T-helper 22 cell (primary cell): ENCODE data around the gene HELZ2.

Experiments used
- DNase-seq: peaks from one replicate; pipeline ENCODE4 v3.0.0-alpha.2; 2020; ENCODE audit warnings: low read depth

HELZ2 gene

DNA sequence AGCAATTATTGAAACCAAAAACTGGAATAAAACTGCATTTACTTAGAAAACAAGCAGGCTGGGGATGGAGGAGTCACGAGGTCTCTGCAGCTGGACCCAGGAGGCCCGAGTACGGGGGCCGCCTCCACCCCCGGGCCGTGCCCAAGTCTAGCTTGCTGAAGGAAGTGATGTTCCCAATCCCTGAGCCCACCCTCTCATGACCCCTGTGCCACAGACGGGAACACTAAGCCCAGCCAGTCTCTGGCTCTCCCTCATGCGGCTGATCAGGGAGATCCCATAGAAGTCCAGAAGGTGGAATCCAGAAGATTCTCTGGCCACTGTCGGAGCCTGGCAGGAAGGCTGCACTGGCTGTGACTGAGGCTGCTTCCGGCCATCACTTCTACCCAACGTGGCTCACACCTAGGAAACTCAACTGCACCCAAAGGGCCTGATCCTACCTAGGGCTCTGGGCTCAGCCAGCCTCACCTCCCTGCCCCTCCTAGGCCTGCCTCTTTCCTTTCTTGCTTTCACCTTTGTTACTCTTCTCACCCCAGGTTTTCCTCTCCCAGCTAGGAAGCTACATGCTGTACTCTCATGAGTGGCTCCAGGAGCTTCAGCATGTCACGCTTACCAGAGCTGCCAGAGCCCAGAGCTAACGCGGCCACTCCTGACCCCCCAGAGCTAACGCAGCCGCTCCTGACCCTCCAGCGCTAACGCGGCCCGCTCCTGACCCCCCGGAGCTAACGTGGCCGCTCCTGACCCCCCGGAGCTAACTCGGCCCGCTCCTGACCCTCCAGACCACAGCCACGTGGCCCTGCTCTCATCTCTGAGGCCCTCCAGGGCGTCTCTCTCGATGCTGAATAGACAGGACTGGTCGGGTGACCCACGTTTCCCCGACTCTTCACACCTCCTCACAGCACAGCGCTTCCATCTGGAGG, 24.7 kb upstream of the HELZ2 start:
- DNase-seq: no peak

DNA sequence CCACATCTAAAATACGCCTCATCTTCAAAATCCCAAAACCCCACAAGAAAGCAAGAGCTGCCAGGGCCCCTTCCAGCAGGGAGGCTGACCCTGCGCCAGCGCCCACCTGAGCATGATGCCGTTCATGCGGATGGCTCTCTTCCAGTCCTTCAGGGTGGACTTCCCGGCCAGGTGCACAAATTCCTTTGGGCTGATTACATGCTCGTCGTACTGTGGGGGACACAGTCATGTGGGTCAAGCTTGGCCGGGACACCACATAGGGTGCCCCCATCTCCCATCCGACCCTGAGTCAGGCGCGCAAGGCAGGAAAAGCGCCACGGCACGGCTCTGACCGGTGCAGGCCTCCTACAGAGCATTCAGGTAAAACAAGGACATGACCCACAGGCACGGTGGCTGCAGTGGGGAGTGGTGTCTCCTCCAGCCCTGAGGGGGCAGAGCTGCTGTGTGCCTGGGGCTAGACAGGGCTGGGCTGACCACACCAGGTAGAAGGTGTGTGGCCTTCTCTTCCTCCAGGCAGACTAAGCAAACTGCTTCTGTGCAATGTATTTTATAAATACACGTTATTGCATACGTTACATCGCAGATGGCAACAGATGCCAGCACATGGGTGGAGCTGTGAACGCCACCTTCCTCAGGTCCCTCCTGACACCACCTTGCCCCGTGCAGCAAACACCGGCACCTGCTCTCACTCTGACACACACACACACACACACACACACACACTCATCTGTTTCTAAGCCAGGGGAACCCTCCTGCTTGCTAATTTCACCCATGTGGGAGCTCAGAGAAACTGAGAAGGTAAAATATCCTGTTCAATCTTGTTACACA, 23.8 kb upstream of the HELZ2 start:
- no peak for DNase-seq

DNA sequence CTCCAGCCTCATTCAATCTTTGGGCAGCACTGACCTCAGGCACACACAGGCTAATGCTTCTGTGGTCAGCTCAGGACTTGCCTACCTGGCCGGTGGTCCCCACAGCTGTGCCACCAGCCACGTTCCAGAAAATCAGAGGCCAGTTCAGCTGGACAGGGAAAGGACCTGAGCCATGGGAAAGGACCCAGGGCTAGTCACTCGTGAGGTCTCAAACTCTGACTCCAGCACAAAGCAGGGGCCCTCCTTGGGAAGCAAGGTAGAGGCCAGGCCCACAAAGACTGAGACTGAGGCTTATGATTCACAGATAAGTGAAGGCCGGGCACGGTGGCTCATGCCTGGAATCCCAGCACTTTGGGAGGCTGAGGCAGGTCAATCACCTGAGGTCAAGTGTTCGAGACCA, 22.4 kb upstream of the HELZ2 start:
- no peak for DNase-seq

DNA sequence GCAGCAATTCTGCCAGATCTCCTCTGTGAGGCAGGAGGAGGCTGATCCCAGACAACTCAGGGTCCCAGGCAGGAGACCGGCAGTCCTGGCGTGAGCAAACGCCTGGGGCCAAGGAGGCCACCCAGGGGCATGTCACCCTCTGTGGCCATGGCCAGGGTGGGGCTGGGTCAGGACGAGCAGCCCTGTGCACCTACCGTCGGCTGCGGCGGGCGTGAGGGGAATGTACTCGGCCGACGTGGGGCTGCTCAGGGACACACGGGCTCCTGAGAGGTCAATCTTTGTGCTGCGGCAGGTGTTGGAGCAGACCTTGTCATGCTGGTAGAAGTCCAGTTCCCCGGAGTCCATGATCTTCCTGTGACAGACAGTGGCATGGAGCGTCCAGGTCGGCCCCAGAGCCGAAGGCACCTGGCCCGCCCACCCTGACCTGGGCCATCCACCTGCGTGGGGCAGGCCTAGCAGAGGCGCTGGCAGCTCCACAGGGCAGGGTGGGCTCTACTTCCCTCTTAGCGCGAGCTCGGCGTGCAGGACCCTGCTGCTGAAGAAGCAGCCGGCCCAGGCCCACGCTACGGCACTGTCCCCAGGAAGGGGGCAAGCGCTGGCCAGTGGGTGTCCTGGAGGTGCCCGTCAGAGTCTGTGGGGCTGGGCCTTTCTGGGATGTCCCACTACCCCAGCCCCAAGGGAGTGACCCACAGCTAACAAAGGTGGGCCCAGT, 21.5 kb upstream of the HELZ2 start:
- DNase-seq: no peak

DNA sequence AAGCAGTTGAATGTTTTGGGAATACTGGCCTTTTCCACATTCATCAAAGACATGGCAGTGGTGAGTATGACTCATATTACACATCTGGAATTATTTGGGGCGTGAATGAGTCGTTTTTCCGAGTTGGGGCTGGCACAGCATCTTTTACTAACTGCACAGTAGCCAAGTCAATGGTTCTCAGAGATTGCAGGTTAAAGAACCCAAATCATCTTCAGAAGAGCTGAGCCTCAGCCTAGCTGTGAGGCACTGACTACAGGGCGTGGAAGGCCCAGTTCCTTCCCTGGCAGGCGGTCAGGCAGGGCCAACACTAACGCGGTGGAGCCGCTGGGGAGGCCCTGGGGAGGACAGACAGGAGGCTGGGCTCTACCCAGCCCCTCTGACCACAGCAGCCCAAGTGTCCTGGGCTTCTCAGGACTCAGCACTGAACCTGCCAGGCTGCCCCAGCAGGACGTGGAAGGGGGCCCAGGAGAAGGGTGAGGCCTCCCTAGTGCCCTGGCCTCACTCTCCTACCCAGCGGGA, 20.1 kb upstream of the HELZ2 start:
- DNase-seq: no peak

DNA sequence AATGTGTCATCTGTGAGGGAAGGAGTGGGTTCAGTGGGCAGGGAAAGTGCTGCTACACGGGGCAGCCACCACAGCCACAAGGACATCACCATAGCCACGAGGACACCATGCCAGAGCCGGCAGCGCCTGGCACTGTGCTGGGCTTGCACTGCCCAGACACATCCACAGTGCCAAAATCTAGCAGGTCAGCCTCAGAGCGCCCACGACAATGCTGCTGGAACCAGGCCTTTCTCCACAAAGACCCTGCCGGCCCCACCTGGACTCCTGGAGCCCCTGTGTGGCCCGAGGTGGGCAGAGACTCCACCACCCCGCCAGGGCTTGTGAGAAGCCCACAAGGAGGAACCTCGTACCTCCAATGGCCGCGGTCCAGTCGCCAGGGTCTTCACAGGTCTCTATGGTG, 18.6 kb upstream of the HELZ2 start:
- DNase-seq: no peak

DNA sequence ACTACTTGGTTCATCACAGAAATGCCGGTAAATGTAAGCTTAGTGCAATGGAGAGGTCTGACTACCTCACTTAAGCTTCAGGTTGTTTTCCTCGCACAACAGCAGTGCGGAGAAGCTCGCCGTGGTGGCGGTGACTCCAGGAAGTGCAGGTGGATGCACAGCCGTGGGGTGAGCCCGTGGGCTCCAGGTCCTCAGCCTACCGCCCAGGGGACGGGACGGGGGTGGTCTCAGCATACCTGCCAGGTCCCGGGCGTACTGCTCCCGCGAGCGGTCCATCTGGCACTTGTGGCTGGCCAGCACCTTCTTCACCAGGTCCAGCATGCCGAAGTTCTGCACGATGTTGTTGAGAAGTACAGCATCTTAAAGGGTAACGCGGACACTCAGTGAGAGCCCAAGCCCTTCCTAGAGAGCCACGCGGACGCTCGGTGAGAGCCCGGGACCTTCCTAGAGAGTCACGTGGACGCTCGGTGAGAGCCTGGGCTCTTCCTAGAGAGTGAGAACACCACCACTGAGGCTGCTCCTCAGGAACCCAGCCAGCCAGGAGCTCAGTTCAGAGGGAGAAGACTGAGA, 17.8 kb upstream of the HELZ2 start:
- no peak for DNase-seq

DNA sequence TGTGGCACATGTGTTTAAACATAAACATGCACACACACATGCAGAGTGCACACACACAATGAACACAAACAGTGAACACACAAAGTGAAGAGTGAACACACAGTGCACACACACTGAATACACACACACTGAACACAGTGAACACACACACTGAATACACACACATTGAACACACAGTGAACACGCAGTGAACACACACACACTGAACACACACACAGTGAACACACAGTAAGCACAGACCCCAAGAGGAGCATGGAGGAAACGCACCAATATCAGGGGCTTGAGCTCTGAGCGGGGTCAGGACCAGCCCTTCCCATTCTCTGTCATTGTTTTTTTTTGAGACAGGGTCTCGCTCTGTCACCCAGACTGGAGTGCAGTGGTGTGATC, 17.1 kb upstream of the HELZ2 start:
- no peak for DNase-seq

DNA sequence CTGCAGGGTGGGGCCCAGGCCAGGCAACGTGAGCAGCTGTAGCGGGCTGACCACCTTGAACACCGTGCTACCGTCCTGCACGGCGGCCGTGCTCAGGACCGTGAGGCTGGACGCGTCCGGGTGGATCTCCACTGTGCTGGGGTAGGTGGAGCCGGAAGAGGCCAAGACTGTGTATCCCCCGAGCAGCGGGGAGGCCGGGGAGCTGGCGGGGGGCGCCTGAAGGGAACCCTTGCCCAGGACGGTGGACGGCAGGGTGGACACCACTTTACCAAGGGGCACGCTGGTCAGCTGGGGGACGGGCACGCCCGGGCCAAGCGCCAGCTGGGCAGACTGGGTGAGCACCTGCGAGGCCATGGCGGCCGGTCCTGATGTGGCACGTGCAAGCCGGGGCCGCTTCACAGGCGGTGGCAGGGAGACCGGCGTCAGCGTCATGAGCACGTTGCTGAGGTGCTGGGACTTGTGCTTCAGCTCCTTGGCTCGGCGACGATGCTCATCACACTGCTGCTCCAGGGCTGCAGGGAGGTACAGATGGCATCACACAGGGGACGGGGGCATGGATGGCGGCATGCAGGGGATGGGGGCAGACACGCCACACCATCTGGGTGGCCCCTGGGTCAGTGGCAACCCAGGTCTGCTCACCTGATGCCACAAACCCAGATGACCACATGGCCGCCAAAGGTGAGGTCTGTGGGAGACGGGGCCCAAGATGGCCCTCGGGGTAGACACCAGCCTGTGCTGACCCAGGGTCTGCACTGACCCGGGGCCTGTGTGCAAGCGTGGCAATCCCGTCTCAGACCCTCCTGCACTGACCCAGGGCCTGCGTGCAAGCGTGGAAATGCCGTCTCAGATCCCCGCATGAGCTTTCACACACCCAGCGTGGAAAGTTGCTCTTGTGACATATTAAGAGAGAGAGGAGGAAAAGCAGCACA, 16.4 kb upstream of the HELZ2 start:
- DNase-seq: no peak

DNA sequence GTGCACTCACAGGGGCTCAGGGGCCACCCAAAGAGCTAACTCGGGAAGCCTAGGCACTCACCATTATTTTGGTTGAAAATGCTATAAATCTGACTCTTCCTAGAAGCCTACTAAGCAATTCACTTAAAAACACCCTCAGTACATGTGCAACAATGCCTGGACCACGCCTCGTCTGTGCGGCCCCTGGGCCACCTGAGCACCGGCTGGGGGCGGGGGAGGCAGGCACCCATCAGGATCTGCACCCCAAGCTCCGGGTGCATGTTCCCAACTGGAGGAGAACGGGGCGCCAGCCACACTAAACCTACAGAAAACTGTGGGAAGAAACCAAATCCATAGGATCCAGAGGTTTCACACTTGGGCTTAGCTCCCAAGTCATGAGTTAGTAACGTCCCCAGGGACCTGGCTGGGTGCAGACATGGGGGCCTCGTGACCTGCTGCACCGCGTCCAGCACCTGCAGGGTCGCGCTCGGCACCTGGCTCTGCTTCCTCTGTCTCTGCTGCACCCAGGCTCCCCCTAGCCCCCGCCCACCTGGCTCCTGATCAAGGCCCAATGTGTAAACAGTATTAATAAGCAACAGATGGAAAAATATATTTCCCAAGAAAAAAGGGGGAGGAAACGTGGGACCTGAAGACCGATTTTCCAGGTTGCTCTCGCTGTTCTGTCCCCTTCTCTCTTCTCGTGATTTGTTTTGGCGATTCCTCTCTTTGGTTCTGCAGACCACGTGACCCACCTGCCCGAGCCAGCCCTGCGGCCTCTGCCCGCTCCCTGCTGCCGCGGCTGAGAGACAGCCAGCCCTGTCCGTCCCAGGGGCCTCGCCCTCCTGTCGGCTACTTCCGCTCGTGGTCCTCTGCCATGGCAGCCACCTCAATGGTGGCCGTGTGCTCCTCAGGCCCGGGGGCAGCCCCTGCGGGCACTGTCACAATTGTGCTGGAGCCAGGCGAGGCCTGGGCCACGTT, 15.5 kb upstream of the HELZ2 start:
- no peak for DNase-seq

DNA sequence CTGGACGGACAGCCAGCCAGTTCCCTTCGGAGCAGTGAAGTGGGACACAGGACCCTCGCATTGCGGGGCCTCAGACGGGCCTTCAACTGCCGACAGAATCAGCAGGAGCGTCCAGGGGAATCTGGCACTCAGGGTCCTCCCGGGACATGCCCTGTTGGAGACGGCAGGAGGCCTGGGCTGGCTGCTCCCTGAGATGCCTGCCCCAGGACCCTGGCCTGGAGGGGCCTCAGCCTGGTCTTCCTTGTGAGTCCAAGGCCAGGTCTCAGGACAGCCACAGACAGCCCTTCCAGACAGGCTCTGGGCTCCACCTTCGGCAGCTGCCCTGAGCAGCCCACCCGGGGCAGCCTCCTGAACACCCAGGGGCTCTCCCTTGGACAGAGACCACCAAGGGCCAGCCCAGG, 14.6 kb upstream of the HELZ2 start:
- no peak for DNase-seq

DNA sequence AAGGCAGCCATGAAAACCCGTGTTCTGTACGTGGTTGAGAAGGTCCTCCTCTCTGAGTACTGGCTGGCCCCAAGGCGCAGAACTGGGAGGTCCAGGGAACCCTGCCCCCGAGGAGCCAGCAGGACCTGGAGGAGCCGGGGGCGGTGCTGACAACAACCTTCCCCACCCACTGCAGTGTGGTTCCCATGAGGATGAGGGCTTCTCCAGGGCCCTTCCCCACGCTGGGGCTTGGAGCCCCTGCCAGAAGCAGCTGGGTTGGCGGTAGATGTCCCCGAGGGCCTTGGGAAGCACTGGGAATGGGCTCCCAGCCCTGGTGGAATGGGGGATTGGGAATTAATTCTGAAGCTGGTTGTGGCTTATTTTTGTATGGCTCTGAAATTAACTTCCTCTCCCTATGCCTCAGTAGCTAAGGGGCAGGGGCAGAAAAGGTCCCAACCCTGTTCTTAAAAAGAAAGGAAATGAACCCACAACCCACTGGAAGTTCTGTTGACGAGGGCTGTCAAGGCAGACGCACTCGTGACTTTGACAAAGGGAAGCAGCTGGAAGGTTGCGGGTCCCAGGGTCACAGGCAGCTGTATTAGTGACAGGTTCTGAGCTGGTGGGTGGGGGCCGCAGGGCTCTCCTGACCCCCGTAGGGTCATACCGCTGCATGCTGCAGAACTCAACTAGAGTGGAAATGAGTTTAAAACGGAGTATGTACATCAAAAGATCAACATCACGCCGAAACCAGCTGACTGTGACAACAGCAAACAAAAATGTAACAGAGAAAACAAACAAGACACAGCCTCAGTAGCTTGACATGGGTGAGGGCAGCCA, 13.9 kb upstream of the HELZ2 start:
- no peak for DNase-seq

DNA sequence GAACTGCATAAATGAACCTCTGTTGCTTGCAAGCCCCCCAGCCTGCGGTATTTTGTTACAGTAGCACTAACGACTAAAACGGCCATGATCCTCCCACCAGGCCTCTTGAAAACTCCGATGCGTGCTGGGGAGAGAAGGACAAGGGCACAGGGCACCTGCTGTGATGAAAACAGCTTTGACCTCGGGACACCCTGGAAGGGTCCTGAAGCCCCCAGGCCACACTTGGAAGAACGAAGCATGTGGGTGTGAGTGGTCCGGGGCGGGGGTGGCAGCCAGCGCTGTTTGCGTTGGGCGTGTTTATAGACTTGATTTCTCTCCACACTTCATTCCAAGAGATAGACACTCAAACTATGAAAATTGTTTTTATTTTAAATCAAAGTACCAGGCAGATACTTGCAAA, 13.2 kb upstream of the HELZ2 start:
- no peak for DNase-seq

DNA sequence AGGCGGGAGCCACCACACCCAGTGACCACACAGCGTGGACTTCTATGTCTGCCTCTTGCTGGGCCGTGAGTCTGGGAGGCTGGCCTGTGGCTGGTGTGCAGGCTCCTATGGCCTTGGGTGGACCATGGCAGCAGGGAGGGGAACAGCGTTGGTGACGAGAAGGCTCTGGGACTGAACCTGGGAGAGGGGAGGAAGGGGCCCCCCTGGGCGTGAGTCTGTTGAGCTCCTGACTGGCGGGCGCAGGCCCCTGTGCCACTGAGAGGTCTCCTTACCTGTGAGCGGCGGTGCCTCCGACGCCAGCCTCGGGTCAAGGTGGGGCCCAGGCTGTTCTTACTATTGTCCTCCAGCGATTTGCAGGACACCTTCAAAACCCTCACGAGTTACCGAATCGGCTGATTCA, 12.8 kb upstream of the HELZ2 start:
- DNase-seq: no peak

DNA sequence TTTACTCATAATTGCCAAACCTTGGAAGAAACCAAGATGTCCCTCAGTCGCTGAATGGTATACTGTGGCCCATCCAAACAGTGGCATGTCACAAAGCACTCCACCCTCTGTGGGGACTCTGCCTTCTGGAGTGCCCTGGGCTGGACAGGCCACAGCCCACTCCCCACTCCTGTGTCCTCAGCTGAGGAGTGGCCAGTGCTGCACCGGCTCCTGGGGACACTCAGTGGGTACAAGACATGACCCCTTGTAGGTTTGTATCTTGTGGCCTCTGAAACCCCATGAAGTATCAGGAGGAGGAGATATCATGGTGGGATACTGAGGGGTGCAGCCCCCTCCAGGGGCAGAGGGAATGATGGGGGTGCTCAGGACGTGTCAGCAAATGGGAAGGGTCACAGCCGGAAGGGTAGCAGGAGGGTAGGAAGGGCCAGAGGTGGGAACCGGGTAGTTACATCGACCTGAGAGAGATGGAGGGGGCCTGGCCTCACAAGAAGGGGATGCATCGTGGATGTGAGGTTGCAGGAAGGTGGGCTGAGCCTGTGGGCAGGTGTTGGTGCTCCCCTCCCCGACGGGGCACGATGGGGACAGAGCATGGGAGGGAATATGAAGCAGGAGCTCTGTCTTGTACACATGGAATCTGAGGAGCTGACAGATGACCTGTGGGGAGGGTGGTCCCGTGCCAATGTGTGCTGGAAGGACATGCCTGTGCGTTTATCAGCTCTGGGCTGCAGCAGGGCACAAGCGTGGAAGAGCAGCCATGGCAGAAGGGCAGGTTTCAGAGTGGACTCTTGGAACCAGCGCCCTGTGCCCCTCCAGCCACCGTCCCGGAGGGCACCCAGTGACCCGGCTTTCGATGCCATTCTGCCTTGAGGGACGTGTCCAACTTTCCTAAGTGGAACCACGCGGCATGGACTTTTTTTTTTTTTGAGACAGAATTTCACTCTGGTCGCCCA, 11.9 kb upstream of the HELZ2 start:
- no peak for DNase-seq

DNA sequence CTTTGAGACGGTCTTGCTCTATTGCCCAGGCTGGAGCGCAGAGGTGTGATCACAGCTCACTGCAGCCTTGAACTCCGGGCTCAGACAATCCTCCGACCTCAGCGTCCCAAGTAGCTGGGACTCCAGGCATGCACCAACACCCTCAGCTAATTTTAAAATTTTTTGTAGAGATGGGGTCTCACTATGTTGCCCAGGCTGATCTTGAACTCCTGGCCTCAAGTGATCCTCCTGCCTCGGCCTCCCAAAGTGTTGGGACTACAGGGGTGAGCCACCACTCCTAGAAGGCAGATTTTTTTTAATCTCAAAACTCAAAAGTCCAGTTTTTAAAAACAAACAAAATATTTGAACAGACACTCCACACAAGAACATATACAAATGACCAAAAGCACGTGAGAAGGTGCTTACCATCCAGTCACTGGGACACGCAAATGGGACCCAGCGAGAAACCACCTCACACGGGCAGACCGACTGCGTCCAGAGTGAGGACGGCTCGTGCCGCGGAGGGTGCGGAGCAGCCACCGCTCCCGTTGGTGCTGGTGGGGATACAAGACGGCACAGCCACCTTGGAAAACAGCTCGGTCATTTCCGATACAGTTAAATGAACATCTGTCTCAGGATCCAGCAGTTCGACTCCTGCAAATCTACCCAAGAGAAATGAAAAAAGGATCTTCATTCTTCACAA, 8.5 kb upstream of the HELZ2 start:
- DNase-seq: no peak

DNA sequence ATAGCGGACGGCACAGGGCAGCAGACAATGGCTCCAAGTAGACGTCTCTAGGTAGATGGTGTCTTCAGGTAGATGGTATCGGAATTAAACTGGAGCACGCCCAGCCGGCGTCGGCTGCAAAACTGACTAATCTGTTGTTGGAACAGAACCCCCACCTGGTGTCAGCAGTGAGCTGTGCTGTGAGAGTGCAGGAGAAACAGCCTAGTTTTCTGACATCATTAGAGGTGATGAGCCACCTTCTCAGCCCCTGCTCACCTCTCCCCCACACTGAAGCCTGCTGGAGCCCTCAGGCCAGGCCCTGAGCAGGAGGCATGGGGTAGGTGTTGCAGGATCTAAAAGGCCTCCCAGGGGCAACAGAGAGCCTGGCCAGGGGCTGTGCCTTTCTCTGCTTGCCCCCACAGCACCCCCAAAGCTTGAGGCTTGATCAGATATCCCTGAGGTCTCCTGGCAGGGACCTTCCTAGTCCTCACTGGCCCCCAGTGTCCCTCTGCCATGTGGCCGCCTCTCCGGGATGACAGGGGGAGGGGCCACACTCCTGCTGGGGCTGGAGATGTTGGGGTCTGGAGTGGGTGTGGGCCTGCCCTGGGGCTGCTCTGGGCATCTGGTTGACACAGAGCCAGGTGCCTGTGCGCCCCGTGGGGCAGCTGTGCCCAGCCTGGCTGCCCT, 6.9 kb upstream of the HELZ2 start:
- peak; percentile 45 for DNase-seq
